Right atrium auricular region (tissue), 2 donors: ENCODE measurements around the gene ANO6. TPM values are rescaled to one million over a fixed set of nuclear protein-coding genes. Genes with fewer than 3 reads are reported as not detected.

Source experiments
- DNase-seq: peaks from one replicate; pipeline ENCODE4 v3.0.0-alpha.2; 2019; ENCODE audit warnings: low spot score
- H3K27ac ChIP-seq, 2 donors: fragments of 200-600 bp; sonication (generic); 1 replicate in 1 of 2; 2 replicates in 1 of 2; pipeline ENCODE4 v1.5.1; 2016 to 2019
- H3K27me3 ChIP-seq, 2 donors: fragments of 200-600 bp; sonication (generic); one replicate each; pipeline versions ENCODE4 v1.5.1 to v1.6.0; 2017 to 2019
- H3K36me3 ChIP-seq: fragments of 200-600 bp; sonication (generic); one replicate; pipeline ENCODE4 v1.5.1; 2016
- H3K4me1 ChIP-seq, 2 donors: fragments of 200-600 bp; sonication (generic); one replicate each; pipeline versions ENCODE4 v1.5.1 to v1.6.0; 2017 to 2019
- H3K4me3 ChIP-seq, 2 donors: fragments of 200-600 bp; sonication (generic); 1 replicate in 1 of 2; 2 replicates in 1 of 2; pipeline ENCODE4 v1.5.1; 2017 to 2019; ENCODE audit warnings: mild to moderate bottlenecking in 1 of 2, moderate library complexity in 1 of 2
- H3K9me3 ChIP-seq, 2 donors: fragments of 200-600 bp; sonication (generic); one replicate each; pipeline ENCODE4 v1.5.1; 2019
- CTCF ChIP-seq, 2 donors: fragments of 200-600 bp; sonication (generic); IDR thresholded peaks; one replicate each; pipeline ENCODE4 v1.5.1; 2019; ENCODE audit warnings: antibody characterized with exemption in 2 of 2
- total RNA-seq, 2 donors: library from RNA; depleted of rRNA; stranded (reverse); fragments of >200 nt; gene quantifications; one replicate each; pipeline ENCODE4 v1.1.0, GENCODE V29; 2016

ANO6 gene
- total RNA-seq, 2 donors from 2014 or later: 48.1 to 49.5 TPM

GRCh38 chr12:45227316-45228067 is 11.6 kb downstream of the ANO6 start:
- Histone ChIP-seq H3K27me3 (no peaks in the 10 kb centered on the region), H3K27ac (no peak overlapping the region), H3K4me1 (peaks cover 0 to 32% of the 10 kb centered on the region in 2 donors), H3K4me3 (no peak overlapping the region), H3K9me3 (no peaks in the 10 kb centered on the region), H3K36me3 (no peaks in the 10 kb centered on the region)
- no peak for DNase-seq
- TF ChIP-seq CTCF (IDR thresholded peaks at IDR 0.05): no peak

DNA sequence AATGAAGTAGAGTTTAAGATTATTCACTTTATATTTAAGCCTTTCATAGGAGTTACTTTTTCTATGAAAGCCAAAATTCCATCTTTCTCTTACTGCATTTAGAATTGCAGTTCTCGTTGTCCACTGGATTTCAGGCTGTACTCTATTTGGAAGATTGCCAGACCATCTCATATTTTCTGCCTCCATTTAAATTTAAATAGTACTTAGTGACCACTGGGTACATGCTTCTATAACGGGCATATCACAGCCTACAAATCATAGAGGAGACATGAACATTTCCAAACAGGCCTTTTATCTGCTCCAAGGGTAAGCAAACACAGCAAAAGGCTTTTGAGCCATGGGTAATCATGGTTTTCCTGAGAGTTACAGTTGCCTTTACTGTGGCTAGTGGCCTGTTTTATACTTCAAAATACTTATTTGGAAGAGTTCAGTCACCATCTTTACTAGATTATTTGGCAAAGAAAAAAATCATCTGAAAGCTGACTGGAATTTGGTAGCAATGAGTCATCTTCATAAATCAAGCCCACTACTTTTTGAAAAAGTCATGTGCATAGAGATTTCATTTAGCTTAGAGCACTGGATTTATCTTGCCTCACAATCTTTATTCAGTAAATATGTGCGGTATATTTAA is 15.7 kb downstream of the ANO6 start:
- DNase-seq: no peak
- no peak for TF ChIP-seq CTCF (IDR thresholded peaks at IDR 0.05)
- Histone ChIP-seq H3K9me3 (no peaks in the 10 kb centered on the region), H3K36me3 (no peaks in the 10 kb centered on the region), H3K27ac (peak overlapping the region; percentile 80 to 89), H3K4me1 (peaks cover 0 to 57% of the 10 kb centered on the region in 2 donors), H3K4me3 (no peak overlapping the region), H3K27me3 (no peaks in the 10 kb centered on the region)

DNA sequence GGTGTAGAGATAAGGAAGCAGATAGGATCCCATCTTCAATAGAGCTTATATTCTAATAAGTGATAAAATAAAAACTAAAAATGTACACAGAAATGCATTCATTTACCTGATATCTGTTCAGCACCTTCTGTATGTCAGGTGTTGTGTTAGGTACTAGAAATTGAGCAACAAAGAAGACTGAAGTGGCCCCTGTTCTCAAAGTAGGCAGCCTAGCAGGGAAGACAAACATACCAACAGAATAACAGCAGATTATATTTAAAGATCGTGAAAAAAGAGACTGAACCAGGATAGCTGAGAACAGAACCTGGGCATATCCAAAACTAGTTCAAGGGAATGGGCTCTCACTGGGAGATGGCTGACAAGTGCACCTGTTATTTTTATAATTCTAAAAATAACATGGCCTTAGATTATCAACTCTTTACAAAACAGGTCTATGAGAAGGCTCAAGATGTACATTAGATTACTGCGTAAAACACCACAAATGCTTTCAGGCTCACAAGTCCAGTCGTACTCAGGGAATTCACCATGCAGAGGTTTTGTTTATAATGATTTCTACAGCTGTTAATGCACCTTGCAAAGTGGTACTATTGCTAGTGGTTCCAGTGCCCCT is 16.4 kb downstream of the ANO6 start:
- Histone ChIP-seq H3K9me3 (no peaks in the 10 kb centered on the region), H3K27me3 (no peaks in the 10 kb centered on the region), H3K27ac (peak overlapping the region; percentile 80 to 89), H3K4me1 (peaks cover 0 to 55% of the 10 kb centered on the region in 2 donors), H3K4me3 (no peak overlapping the region), H3K36me3 (no peaks in the 10 kb centered on the region)
- no peak for TF ChIP-seq CTCF (IDR thresholded peaks at IDR 0.05)
- DNase-seq: no peak

- peak overlapping the region; percentile 80 to 89 for H3K27ac ChIP-seq
- H3K27me3 ChIP-seq: no peaks in the 10 kb centered on the region
- TF ChIP-seq CTCF (IDR thresholded peaks at IDR 0.05): no peak
- peak; percentile 79 for DNase-seq
- no peaks in the 10 kb centered on the region for H3K36me3 ChIP-seq
- H3K4me3 ChIP-seq: no peak overlapping the region
- H3K9me3 ChIP-seq: no peaks in the 10 kb centered on the region
- peaks cover 0 to 50% of the 10 kb centered on the region in 2 donors for H3K4me1 ChIP-seq
Measured at GRCh38 chr12:45232756-45233372, 17.0 kb downstream of the ANO6 start.

DNA sequence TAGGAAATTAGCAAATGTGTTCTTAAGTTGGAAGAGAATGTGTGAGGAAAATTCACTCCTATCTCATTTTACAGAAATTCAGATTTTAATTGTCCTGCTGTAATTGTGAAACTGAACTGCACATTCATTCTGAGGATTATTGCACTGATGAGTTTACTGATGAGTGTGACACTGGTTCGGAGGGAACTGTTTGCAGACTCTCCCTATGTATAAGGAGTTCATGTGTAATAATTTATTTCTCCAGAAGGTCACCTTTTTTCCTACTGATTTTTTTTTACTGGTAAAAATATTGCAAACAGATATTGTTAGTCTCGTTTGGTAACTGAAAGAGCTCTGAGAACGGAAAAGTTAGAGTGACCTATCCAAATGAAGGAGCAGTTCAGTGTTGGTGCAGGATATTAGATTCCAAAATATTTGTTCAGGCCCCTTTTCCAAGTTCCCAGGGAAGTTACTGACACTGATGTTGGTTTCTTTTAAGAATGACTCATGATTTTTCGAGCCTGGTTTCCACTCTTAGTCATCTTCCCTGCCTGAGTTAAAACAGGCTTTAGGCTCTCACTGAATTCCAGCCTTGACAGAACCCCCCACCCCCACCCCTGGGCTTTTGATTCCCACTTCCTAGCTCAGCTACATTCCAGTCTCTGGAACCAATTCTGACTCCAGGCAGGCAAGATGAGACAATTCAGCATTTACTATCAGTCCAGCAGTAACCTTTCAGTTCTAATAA is 18.4 kb downstream of the ANO6 start:
- Histone ChIP-seq H3K4me1 (peaks cover 0 to 50% of the 10 kb centered on the region in 2 donors), H3K36me3 (no peaks in the 10 kb centered on the region), H3K4me3 (no peak overlapping the region), H3K9me3 (no peaks in the 10 kb centered on the region), H3K27me3 (no peaks in the 10 kb centered on the region), H3K27ac (peak overlapping the region; percentile 80 to 89)
- peak; percentile 68 for DNase-seq
- no peak for TF ChIP-seq CTCF (IDR thresholded peaks at IDR 0.05)
